NCI-H526 treated with DMSO at 0.1 percent for 48 hours (cell line): ENCODE data around the gene ZNF559.
"Not testable (repeated sequence)": the region's sequence is repeated elsewhere in the genome, so short reads cannot be mapped to it uniquely, and the experiment has no call there.

Source experiments
- DNase-seq: peaks from one replicate; lab custom pipeline; 2025; lab: John Stamatoyannopoulos, UW

Gene ZNF559

DNA sequence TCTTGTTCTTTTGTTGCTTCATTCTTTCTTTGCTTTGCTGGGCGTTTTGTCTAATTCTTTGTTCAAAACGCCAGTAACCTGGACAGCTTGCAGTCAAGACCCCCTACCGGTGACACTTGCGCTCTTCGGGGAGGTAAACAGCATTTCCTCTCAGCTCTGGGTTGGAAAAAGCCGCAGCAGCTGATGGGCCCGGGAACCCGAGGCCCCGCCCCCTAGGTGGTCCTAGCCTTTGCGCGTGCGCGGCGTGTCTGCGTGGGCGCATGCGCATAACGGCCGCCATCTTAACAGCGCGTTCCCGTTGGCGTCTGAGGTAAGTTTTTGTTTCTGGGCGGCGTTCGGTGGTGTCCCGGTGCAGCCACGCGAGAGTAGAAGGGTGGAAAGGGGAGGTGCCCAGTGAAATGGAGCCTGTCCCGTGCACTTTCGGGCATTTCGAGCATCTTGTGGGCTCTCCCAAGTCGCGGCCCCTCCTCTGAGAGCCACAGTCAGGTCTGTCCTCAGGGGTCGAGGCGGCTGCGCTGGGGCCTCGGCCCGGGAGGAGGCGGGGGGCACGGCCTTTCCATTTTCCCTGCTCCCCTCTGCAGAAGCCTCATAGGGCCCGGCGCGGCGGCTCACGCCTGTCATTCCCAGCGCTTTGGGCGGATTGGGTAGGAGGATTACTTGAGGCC, at the start of gene ZNF559:
TSS of gene ZNF559 (plus strand) at position 261 of the 665 bp plus-strand sequence. CDS start 14,371 bp downstream, outside the sequence.
- peak; percentile 79 for DNase-seq

DNA sequence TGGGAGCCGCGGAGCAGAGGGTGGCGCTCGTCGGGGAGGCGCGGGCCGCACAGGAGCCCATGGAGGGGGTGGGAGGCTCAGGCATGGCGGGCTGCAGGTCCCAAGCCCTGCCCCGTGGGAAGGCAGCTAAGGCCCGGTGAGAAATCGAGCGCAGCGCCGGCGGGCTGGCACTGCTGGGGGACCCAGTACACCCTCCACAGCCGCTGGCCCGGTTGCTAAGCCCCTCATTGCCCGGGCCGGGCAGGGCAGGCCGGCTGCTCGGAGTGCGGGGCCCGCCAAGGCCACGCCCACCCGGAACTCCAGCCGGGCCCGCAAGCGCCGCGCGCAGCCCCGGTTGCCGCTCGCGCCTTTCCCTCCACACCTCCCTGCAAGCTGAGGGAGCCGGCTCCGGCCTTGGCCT, 40.5 kb upstream of the ZNF559 start:
- DNase-seq: not testable (repeated sequence)

DNA sequence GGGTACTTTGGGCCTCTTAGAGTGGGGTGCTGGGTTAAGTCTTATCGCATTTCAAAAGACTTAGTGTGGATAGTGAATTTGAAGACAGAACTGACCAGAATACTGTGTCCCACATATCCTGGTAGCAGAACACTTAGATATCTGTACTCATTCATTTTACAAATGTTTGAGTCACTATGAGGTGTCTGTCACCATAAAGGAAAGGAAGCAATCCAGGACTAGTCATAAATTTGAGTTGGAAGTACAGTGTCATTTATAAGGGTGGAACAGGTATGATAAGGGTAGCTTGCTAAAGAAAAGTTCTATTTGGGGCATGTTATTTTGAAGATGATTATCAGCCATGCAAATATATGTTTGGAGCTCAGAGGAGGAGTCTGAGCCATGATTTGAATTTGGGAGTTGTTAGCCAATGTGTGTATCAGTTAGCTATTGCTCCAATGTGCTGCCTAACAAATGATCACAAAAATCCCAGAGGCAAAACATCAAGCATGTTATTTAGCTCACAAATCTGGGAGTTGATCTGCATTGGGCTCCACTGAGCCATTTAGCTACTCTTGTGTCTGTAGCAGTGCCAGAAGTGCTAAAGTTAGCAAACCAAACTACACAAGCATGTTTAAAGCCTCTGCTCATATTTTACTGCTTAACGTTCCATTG, 34.6 kb upstream of the ZNF559 start:
- no peak for DNase-seq

DNA sequence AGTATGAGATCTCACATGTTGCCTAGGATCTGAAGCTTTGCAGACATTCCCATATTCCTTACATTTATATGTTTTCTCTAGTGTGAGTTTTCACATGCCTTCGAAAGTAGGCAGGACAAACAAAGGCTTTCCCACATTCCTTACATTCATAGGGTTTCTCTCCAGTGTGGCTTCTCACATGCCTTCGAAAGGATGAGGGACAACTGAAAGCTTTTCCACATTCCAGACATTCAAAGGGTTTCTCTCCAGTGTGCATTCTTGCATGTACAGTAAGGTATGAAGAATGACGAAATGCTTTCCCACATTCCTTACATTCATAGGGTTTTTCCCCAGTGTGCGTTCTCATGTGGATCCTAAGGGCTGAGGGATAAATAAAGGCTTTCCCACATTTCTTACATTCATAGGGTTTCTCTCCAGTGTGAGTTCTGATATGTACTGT, 28.5 kb upstream of the ZNF559 start:
- DNase-seq: no peak

DNA sequence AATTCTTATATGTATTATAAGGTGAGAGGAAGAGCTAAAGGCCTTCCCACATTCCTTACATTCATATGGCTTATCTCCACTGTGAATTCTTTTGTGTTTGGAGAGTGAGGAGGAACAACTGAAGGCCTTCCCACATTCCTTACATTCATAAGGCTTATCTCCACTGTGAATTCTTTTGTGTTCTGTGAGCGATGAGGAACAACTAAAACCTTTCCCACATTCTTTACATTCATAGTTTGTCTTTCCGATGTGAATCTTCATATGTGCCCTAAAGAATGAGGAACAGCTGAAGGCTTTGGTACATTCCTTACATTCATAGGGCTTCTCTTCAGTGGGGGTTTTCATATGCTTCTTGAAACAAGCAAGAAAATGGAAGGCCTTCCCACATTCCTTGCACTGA, 27.6 kb upstream of the ZNF559 start:
- DNase-seq: no peak

DNA sequence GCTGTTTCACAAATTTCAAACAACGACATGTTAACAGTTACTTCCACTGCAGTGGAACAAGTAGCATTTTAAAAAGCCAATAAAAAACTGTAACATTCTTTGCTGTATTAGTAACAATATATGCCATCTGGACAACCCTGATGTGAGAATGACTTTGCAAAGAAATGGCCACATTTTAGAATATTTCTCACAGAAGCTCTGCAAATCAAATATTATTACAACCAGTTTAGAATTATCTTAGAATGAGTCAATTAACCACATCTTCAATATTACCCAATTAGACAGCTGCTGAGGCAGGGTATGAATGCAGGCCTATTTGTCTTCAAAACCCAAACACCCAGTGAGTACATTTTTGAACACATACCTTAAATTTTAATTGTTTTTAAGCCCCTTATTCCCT, 17.5 kb upstream of the ZNF559 start:
- no peak for DNase-seq

DNA sequence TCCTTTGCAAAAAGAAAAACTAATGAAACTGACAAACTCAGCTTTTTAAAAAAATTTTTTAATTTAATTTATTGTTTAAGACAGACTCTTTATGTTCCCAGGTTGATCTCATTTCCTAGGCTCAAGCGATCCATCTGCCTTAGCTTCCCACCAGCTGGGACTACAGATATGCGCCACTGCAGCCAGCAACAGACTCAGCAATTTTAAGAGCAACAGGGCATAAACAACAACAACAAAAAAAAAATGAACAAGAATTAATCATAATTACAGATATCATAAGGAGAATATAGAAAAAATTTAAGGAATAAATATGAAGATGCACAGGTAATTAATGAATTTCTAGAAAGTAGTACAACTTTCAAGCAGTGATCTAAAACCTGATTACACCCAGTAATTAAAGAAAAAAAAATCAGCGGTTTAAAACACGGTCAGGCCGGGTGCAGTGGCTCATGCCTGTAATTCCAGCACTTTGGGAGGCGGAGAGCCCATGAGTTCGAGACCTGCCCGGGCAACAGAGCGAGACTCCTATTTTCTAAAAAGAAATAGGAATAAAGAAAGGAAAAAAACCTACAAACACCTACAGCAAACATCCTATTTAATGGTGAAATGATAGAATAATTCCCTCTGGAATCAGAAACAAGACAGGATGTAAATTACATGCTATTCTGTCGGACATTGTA, 15.7 kb upstream of the ZNF559 start:
- no peak for DNase-seq

DNA sequence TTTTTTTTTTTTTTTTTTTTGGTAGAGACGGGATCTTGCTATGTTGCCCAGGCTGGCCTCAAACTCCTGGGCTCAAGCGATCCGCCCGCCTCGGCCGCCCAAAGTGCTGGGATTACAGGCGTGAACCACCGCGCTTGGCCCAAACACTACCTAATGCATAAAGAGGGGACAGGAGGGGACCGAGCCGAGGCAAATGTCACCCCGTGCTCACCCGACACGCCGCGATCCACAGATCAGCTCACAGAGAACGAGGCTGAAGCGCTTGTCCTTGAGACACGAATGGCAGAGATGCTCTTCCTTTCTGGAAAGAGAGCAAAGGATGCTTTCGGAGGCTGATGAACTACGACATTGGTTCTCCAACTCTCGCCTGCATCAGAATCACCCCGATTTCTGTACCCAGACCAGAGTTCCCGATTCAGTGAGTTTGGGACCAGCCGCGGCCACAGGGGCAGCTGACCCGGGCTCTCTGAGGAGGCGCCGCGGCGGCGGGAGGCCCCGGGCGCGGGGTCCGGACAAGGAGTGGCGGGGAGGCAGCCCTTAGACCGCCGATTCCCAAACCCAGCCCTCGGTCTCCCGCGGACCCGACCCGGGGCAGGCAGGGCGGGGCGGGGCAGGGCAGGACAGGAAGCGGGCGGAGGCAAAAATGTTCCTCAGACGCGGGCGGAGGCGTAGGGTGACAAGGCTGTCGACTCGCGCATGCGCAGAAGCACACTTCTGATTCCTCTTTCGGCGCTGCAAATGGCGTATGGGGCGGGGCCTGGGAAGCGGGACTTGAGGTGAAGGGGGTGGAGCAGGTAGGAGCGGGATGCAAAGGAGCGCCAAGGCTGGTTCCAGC, 14.6 kb upstream of the ZNF559 start, which contains the start of gene ZNF699:
TSS of gene ZNF699 (minus strand) at position 700 of the 835 bp plus-strand sequence. CDS start 4,719 bp downstream, outside the sequence.
- DNase-seq: peak; percentile 95

DNA sequence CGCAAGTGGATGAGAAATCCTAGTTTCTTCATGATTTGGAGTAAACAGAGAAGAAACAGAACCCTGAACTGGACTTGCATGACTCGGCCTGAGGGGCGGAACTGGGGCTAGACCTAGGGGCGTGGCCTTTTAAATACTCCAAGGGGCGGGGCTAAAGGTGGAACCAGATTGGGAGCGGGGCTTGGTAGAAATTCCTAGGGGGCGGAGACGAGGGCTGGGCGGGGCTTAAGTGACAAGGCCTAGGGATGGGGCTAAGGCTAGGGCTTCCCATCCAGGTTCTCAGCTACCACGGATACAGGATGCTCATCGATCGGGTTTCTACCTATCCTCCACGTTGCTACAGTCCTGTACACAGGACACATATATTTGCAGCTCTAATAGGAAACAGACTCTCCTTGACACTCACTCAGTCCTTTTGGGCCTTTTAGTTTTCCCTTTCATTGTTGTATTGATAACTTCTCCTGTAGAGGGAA, 14.0 kb upstream of the ZNF559 start:
- DNase-seq: peak; percentile 95

DNA sequence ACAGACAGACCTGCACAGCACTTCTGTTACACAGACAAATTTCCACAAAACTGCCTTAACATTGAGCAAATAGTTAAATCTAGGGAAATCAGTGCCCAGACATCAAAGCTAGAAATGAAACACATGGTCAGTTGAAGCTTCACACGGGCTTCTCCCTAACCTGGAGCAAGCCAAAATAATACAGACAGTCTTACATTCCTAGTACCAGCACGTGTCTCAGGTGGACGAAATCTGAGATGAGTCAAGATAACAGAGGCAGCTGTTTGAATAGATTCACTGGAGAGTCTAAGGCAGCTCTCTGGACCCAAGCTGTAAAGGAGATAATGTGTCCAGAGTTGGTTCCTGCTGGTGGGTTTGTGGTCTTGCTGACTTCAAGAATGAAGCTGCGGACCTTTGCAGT, 10.2 kb upstream of the ZNF559 start:
- no peak for DNase-seq

DNA sequence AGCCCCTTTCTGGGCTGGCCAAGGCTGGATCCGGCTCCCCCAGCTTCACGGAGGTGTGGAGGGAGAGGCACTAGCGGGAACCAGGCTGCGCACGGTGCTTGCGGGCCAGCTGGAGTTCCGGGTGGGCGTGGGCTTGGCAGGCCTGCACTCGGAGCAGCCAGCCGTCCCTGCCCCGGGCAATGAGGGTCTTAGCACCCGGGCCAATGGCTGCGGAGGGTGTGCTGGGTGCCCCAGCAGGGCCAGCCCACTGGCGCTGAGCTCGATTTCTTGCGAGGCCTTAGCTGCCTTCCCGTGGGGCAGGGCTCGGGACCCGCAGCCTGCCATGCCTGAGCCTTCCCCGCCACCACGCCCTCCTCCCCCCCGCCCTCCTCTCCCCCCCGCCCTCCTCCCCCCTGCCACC, 2.6 kb upstream of the ZNF559 start:
- DNase-seq: no peak

DNA sequence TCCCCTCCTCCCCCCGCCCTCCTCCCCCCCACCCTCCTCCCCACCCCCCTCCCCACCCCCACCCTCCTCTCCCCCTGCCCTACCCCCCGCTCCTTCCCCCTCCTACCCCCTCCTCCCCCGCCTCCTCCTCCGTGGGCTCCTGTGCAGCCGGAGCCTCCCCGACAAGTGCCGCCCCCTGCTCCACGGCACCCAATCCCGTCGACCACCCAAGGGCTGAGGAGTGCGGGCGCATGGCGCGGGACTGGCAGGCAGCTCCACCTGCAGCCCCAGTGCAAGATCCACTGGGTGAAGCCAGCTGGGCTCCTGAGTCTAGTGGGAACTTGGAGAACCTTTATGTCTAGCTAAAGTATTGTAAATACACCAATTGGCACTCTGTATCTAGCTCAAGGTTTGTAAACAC, 2.2 kb upstream of the ZNF559 start:
- DNase-seq: not testable (repeated sequence)

DNA sequence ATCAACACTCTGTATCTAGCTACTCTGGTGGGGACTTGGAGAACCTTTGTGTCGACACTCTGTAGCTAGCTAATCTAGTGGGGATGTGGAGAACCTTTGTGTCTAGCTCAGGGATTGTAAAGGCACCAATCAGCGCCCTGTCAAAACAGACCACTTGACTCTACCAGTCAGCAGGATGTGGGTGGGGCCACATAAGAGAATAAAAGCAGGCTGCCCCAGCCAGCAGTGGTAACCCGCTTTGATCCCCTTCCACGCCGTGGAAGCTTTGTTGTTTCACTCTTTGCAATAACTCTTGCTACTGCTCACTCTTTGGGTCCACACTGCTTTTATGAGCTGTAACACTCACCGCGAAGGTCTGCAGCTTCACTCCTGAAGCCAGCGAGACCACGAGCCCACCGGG, 1.8 kb upstream of the ZNF559 start:
- DNase-seq: not testable (repeated sequence)

DNA sequence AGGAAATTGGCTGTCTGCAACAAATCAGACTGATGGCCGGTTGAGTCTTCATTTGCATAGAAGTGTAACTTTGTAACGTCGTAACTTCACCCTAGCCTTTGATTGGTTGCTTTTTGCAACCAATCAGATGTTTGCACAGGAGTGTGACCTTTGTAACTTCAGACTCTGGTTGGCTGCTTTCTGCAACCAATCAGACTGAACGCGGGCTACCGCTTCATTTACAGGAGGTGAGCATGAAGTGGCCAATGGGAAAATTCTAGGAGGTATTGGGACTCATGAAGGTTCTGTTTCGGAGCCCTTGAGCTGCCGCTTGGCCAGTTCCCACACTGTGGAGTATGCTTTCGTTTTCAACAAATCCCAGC, 441 bp upstream of the ZNF559 start:
- peak; percentile 59 for DNase-seq

DNA sequence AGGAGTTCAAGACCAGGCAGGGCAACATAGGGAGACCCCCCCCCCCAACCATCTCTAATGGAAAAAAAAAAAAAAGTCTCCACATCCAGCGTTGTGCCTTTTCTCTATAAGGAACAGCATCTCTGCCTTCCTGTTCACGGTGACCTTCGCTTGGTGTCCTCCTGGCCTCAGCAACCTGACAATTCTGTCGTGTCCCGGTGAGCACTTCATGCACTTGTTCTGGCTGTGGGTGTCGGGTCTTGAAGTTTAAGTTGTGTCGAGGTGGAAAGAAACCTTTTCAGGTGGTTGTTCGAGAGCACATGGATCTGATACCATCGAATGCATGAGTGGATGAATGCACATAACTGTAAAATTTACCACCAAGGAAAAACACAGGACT, 594 bp downstream of the ZNF559 start:
- no peak for DNase-seq

DNA sequence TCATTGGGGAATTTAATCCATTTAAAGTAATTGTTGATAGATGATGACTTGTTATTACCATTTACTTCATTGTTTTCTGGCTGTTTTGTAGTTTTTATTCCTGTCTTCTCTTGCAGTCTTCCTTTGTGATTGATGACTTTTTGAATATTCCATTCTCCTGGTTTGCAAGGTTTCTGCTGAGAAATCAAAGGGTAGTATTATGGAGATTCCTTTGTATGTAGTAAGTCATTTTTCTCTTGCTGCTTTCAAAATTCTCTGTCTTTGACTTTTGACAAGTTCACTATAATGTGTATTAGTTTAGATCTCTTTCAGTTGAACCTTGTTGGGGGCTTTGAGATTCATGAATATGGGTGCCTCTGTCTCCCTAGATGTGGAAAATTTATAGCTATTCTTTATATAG, 6.0 kb downstream of the ZNF559 start:
- no peak for DNase-seq

DNA sequence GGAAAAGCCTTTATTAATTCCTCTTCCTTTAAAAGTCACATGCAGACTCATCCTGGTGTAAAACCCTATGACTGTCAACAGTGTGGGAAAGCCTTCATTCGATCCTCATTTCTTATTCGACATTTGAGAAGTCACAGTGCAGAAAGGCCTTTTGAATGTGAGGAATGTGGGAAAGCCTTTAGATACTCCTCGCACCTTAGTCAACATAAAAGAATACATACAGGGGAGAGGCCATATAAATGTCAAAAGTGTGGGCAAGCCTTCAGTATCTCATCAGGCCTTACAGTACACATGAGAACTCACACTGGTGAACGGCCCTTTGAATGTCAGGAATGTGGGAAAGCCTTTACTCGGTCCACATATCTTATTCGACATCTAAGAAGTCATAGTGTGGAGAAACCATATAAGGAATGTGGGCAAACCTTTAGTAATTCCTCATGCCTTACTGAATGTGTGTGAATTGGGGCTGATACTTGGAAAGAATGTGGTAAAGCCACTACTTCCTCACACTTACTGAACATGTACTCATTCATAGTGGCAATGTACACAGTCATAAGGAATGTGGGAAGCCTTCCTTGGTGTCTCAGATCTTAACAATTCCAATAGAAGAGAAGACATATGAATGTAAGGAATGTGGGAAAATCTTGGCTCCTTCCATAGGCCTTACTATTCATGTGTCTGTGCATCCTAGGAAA, 18.8 kb downstream of the ZNF559 start:
- DNase-seq: no peak

DNA sequence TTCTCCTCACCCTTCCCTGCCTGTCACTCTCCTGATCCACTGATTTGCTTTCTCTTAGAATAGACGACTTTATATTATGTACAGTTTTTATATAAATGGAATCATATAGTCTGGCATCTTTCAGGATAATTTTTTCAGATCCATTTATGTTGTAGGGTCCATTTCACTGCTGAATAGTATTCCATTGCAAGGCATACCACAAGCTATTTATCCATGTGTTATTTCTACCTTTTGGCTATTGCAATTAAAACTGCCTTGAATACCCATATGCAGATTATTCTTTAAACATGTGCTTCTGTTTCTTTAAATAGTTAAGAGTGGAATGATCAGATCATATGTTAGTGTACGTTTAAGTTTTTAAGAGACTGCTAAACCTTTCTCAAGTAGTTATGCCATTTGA, 21.0 kb downstream of the ZNF559 start:
- DNase-seq: no peak

DNA sequence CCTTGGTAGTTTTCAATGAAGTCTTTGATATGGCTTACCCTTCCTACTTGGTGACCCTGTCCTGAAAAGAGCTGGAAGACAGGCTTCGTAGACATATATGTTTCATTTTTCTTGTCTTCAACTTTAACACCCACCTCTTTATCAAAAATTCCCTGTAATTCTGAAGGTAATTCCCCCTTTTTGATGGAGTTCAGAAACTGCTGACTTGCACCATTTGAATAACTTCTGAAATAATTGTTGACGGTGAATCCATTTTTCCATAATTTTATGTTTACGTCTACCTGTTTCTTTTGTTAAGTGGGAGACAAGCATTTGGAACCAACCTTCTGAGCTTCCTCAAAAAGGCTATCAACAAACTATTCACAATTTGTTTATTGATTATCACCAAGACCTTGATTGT, 24.3 kb downstream of the ZNF559 start:
- DNase-seq: no peak

DNA sequence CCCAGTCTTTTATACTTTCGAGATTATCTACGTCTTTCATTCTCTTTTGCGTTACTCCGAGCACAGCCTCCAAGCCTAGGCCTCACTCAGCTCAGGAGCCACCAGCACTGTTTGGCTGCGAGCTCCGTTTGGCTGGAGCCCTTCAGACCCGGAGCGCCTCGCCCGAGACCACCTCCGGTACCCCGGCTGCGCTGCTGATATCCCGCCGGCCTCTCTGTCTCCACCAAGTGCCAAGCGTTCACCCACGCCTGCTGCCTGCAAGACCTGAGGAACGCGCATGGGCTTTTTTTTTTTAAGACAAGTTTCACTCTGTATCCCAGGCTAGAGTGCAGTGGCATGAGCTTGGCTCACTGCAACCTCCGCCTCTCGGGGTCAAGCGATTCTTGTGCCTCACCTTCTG, 24.7 kb downstream of the ZNF559 start:
- DNase-seq: no peak

DNA sequence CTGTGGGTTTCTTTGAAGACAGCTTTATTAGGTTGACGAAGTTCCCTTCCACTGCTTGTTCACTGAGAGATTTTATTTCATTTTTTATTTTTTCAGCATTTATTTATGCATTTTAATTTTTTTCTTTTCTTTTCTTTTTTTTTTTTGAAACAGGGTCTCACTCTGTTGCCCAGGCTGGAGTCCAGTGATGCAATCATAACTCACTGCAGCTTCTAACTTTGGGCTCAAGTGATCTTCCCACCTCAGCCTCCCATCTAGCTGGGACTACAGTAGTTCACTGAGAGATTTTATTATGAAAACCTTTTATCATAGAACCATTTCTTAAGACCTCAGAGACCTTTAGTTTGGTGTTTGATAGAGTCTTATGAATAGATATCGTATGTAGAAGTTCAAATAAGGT, 28.5 kb downstream of the ZNF559 start:
- DNase-seq: no peak

DNA sequence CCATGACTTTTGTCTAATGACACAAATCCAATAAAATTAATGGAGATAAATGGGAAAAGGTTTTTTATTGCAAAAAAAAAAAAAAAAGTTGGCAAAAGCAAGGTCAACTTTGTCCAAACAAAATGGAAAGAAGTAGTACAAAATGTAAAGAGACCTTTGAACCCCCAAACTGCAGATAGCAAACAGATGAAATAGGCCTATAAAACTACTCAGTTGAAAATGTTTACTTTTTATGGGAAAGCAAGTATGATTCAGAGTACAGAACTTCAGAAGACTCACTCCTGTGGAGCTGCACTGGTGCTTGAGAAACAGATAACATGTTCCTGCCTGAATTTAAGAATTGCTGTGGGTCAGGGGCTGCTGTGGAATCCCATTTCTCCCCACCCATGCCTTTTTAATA, 29.0 kb downstream of the ZNF559 start:
- DNase-seq: no peak
